Measurements from ENCODE around the gene FUBP3. TPM values are rescaled to one million over a fixed set of nuclear protein-coding genes. Genes with fewer than 3 reads are reported as not detected.

The FUBP3 gene
- total and polyA plus RNA-seq, 4 donors: 22.9 to 44.6 (median 35.1) TPM

DNA sequence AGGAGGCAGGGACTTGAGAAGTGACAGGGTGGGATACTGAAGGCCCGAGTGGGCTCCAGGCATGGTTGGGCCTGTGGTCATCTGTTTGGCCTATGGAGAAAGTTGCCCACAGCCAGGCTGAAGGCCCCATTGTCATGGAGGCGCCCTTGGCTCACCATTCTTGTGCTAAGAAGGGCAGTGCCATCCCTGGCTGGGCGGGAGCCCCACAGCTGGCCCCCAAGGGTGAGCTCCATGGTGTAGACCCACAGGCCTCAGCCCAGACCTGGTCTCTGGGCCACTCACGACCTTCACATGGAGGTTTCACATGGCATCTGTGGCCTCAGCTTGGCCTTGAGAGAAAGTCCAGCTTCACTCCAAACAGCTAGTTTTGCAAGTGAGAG is 50.7 kb downstream of the FUBP3 start:
- no peak for ATAC-seq (ENCODE audit: insufficient read depth, low FRiP score)
- H3K36me3 ChIP-seq (ENCODE audit: control insufficient read depth in 4 of 4, insufficient read depth in 4 of 4, low read length in 4 of 4): peaks cover 18 to 91% (median 37%) of the 10 kb centered on the region in 4 donors

GRCh38 chr9:130630506-130631330 is 51.3 kb downstream of the FUBP3 start:
- 95 to 96% methylated on average over 27 of the region's 27 CpGs for WGBS, 2 donors
- ATAC-seq (ENCODE audit: insufficient read depth, low FRiP score) (no peak), DNase-seq (no peak)
- Histone ChIP-seq H3K9ac (ENCODE audit: insufficient read depth in 1 of 2, low read length in 2 of 2) (no peak overlapping the region), H3K4me1 (ENCODE audit: control insufficient read depth in 5 of 5, insufficient read depth in 5 of 5, low read length in 5 of 5) (no peaks in the 10 kb centered on the region), H3K36me3 (ENCODE audit: control insufficient read depth in 4 of 4, insufficient read depth in 4 of 4, low read length in 4 of 4) (peaks cover 15 to 90% (median 35%) of the 10 kb centered on the region in 4 donors), H3K9me3 (ENCODE audit: control insufficient read depth in 4 of 4, insufficient read depth in 3 of 4, low read length in 3 of 4) (no peaks in the 10 kb centered on the region), H3K27ac (ENCODE audit: low read depth in 1 of 2, low read length in 1 of 2) (no peak overlapping the region), H3K4me3 (no peak overlapping the region), H3K27me3 (ENCODE audit: control insufficient read depth in 3 of 3, insufficient read depth in 3 of 3, low read length in 2 of 3) (no peaks in the 10 kb centered on the region)
- TF ChIP-seq, protein P1, sequence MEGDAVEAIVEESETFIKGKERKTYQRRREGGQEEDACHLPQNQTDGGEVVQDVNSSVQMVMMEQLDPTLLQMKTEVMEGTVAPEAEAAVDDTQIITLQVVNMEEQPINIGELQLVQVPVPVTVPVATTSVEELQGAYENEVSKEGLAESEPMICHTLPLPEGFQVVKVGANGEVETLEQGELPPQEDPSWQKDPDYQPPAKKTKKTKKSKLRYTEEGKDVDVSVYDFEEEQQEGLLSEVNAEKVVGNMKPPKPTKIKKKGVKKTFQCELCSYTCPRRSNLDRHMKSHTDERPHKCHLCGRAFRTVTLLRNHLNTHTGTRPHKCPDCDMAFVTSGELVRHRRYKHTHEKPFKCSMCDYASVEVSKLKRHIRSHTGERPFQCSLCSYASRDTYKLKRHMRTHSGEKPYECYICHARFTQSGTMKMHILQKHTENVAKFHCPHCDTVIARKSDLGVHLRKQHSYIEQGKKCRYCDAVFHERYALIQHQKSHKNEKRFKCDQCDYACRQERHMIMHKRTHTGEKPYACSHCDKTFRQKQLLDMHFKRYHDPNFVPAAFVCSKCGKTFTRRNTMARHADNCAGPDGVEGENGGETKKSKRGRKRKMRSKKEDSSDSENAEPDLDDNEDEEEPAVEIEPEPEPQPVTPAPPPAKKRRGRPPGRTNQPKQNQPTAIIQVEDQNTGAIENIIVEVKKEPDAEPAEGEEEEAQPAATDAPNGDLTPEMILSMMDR (IDR thresholded peaks at IDR 0.05; ENCODE audit: control extremely low read depth, extremely low read depth): no peak

More for the DNA sequence above, 50.7 kb downstream of the FUBP3 start:
- no peaks in the 10 kb centered on the region for H3K27me3 ChIP-seq (ENCODE audit: control insufficient read depth in 3 of 3, insufficient read depth in 3 of 3, low read length in 2 of 3)
- H3K9ac ChIP-seq (ENCODE audit: insufficient read depth in 1 of 2, low read length in 2 of 2): no peak overlapping the region
- H3K4me1 ChIP-seq (ENCODE audit: control insufficient read depth in 5 of 5, insufficient read depth in 5 of 5, low read length in 5 of 5): no peaks in the 10 kb centered on the region
- no peak for DNase-seq
- H3K27ac ChIP-seq (ENCODE audit: low read depth in 1 of 2, low read length in 1 of 2): no peak overlapping the region
- H3K9me3 ChIP-seq (ENCODE audit: control insufficient read depth in 4 of 4, insufficient read depth in 3 of 4, low read length in 3 of 4): no peaks in the 10 kb centered on the region
- WGBS, 2 donors: 96 to 98% methylated on average over 4 of the region's 4 CpGs
- TF ChIP-seq, protein P1 (IDR thresholded peaks at IDR 0.05; ENCODE audit: control extremely low read depth, extremely low read depth): no peak
- no peak overlapping the region for H3K4me3 ChIP-seq

- 95 to 96% methylated on average over 22 of the region's 22 CpGs for WGBS, 2 donors
- Histone ChIP-seq H3K9ac (ENCODE audit: insufficient read depth in 1 of 2, low read length in 2 of 2) (no peak overlapping the region), H3K4me1 (ENCODE audit: control insufficient read depth in 5 of 5, insufficient read depth in 5 of 5, low read length in 5 of 5) (no peaks in the 10 kb centered on the region), H3K27ac (ENCODE audit: low read depth in 1 of 2, low read length in 1 of 2) (no peak overlapping the region), H3K4me3 (no peak overlapping the region), H3K9me3 (ENCODE audit: control insufficient read depth in 4 of 4, insufficient read depth in 3 of 4, low read length in 3 of 4) (no peaks in the 10 kb centered on the region), H3K36me3 (ENCODE audit: control insufficient read depth in 4 of 4, insufficient read depth in 4 of 4, low read length in 4 of 4) (peaks cover 16 to 90% (median 29%) of the 10 kb centered on the region in 4 donors), H3K27me3 (ENCODE audit: control insufficient read depth in 3 of 3, insufficient read depth in 3 of 3, low read length in 2 of 3) (no peaks in the 10 kb centered on the region)
- no peak for DNase-seq
- TF ChIP-seq, protein P1 (IDR thresholded peaks at IDR 0.05; ENCODE audit: control extremely low read depth, extremely low read depth): no peak
- ATAC-seq (ENCODE audit: insufficient read depth, low FRiP score): no peak
Observed at GRCh38 chr9:130631331-130632080, 52.1 kb downstream of the FUBP3 start.
